Measurements from ENCODE around the gene CABLES1. TPM values are rescaled to one million over a fixed set of nuclear protein-coding genes. Genes with fewer than 3 reads are reported as not detected.

CABLES1 gene
- polyA plus RNA-seq, 1 of the 3 experiments (the other 2 are of a cell fraction), result 2.2 TPM

GRCh38 chr18:23173912-23174311 lies 38.6 kb downstream of the CABLES1 start:
- no peak overlapping the region for H2AFZ ChIP-seq (ENCODE audit: low read depth)
- 84% methylated on average over 7 of the region's 7 CpGs for WGBS (ENCODE audit: low lambda C conversion rate)
- ChIA-PET POLR2A (no interaction called here), CTCF (interaction anchor here (0.9 to 1.2 kb wide), 2 partner anchors 31 to 745 kb away, joined by 3 to 4 read pairs; no protein-coding TSS in a partner anchor)
- no peaks in the 10 kb centered on the region for H3K9me3 ChIP-seq
- no peaks in the 10 kb centered on the region for H4K20me1 ChIP-seq (ENCODE audit: insufficient read depth)
- H3K4me2 ChIP-seq, result no peak overlapping the region
- H3F3A ChIP-seq (replicated peaks; ENCODE audit: insufficient read depth), result no peaks in the 10 kb centered on the region
- peaks cover 0 to 11% of the 10 kb centered on the region in 2 experiments; a peak in 1 of 4 replicates for H3K4me1 ChIP-seq (ENCODE audit: control insufficient read depth in 1 of 2, insufficient read depth in 2 of 2, low read depth in 1 of 2, low read length in 1 of 2)
- no peak overlapping the region for H3K4me3 ChIP-seq (ENCODE audit: low read depth in 2 of 2, low read length in 1 of 2)
- no peak overlapping the region for H3K9ac ChIP-seq
- TF ChIP-seq PBX3 (IDR thresholded peaks at IDR 0.05) (no peak), SIN3A (IDR thresholded peaks at IDR 0.05; ENCODE audit: borderline replicate concordance, low read depth, low read length) (no peak), FOXM1 (IDR thresholded peaks at IDR 0.05; ENCODE audit: low read depth) (no peak), GABPA (IDR thresholded peaks at IDR 0.05; ENCODE audit: low read depth) (no peak), USF1 (IDR thresholded peaks at IDR 0.05; ENCODE audit: borderline replicate concordance, low read depth) (no peak), FOXJ3 (CRISPR knock-in tag; IDR thresholded peaks at IDR 0.05) (no peak), RAD21 (IDR thresholded peaks at IDR 0.05; ENCODE audit: low read length) (no peak), TCF12 (IDR thresholded peaks at IDR 0.05) (no peak), NFIC (IDR thresholded peaks at IDR 0.05; ENCODE audit: borderline replicate concordance) (no peak), GATA2 (CRISPR knock-in tag; IDR thresholded peaks at IDR 0.05) (no peak), YY1 (IDR thresholded peaks at IDR 0.05; ENCODE audit: low read depth) (no peak)
- TF ChIP-seq, protein P1, sequence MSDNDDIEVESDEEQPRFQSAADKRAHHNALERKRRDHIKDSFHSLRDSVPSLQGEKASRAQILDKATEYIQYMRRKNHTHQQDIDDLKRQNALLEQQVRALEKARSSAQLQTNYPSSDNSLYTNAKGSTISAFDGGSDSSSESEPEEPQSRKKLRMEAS (IDR thresholded peaks at IDR 0.05; ENCODE audit: low read depth), result no peak
- no peaks in the 10 kb centered on the region for H3K27me3 ChIP-seq (ENCODE audit: insufficient read depth)
- no peak for DNase-seq
- no peak overlapping the region for H3K27ac ChIP-seq (ENCODE audit: low read depth in 2 of 2, low read length in 1 of 2)
- H3K79me2 ChIP-seq (ENCODE audit: insufficient read depth), result peaks cover 34% of the 10 kb centered on the region; the same call in 1 of the 2 replicates
- H3K9me2 ChIP-seq, result no peaks in the 10 kb centered on the region
- H3K36me3 ChIP-seq (replicated peaks in 1 of 2; ENCODE audit: control insufficient read depth in 1 of 2, insufficient read depth in 2 of 2, low read length in 1 of 2), result no peaks in the 10 kb centered on the region

DNA sequence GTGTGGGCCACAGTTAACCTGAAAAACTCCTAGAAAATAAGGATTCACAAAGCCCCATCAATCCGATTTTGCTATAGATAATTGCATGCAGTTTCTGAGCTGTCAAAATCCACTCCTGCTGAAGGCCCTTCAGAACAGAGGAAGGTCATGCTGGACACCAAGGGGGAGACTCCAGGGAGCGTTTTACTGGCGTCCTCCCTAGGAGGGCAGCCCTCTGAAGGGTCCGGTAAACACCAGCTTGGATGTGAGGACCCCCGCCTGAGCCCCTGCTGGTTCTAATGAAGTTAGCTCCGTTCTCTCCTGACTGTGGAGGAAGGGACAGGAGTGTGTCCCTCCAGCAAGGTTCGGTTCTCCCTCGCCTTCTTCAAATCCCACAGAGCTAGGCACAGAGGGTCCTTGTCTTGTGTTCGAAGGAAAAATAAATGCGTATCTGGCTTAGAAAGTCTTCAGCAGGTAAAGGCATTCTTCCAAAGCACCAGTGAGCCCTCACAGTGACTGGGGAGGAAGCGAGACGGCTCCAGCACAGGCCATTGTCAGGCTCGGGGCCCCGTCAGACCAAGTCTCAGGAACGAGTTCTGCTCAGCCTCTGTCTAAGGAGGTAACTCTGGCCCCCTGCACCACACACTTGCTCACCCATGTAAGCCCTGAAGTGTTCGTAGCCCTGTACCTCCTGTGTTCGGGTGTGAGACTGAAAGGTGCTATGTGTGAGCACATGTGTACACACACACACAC lies 41.6 kb downstream of the CABLES1 start:
- peaks cover 6 to 15% of the 10 kb centered on the region in 2 experiments; a peak in 1 of 4 replicates for H3K4me1 ChIP-seq (ENCODE audit: control insufficient read depth in 1 of 2, insufficient read depth in 2 of 2, low read depth in 1 of 2, low read length in 1 of 2)
- H3K9me3 ChIP-seq, result no peaks in the 10 kb centered on the region
- H3K27ac ChIP-seq (ENCODE audit: low read depth in 2 of 2, low read length in 1 of 2), result no peak overlapping the region
- 87% methylated on average over 10 of the region's 17 CpGs for whole genome bisulfite sequencing (ENCODE audit: low lambda C conversion rate)
- H3K27me3 ChIP-seq (ENCODE audit: insufficient read depth), result no peaks in the 10 kb centered on the region
- peaks cover 16% of the 10 kb centered on the region for H3F3A ChIP-seq (replicated peaks; ENCODE audit: insufficient read depth)
- H3K79me2 ChIP-seq (ENCODE audit: insufficient read depth), result peaks cover 30% of the 10 kb centered on the region; the same call in 1 of the 2 replicates
- no peak overlapping the region for H2AFZ ChIP-seq (ENCODE audit: low read depth)
- H4K20me1 ChIP-seq (ENCODE audit: insufficient read depth), result 0 out of 2 replicates have a peak, but pooled peaks cover 5% of the 10 kb centered on the region
- no peaks in the 10 kb centered on the region for H3K36me3 ChIP-seq (replicated peaks in 1 of 2; ENCODE audit: control insufficient read depth in 1 of 2, insufficient read depth in 2 of 2, low read length in 1 of 2)
- H3K9me2 ChIP-seq, result no peaks in the 10 kb centered on the region
- TF ChIP-seq ZBTB33 (IDR thresholded peaks at IDR 0.05; ENCODE audit: borderline replicate concordance, low read depth) (no peak), ELF1 (IDR thresholded peaks at IDR 0.05) (no peak), RFX5 (IDR thresholded peaks at IDR 0.05; ENCODE audit: low read length) (no peak), CHD2 (IDR thresholded peaks at IDR 0.05; ENCODE audit: low read length, partially characterized antibody) (no peak), JUND (IDR thresholded peaks at IDR 0.05) (no peak), SMC3 (IDR thresholded peaks at IDR 0.05; ENCODE audit: low read depth, low read length) (no peak), GATA2 (CRISPR knock-in tag; IDR thresholded peaks at IDR 0.05) (no peak), FOXJ3 (CRISPR knock-in tag; IDR thresholded peaks at IDR 0.05) (no peak), REST (IDR thresholded peaks at IDR 0.05; ENCODE audit: low read depth, low read length) (no peak), GABPA (IDR thresholded peaks at IDR 0.05; ENCODE audit: low read depth) (no peak)
- no peak overlapping the region for H3K9ac ChIP-seq
- POLR2A ChIA-PET, result no interaction called here
- CTCF ChIA-PET, result interaction anchor here (1.1 kb wide), 1 partner anchor 22 kb away, joined by 3 read pairs; no protein-coding TSS in a partner anchor
- DNase-seq, result no peak
- H3K4me3 ChIP-seq (ENCODE audit: low read depth in 2 of 2, low read length in 1 of 2), result no peak overlapping the region
- H3K4me2 ChIP-seq, result no peak overlapping the region
